ENCODE data around the gene AGAP2. TPM values are rescaled to one million over a fixed set of nuclear protein-coding genes. Genes with fewer than 3 reads are reported as not detected.
"Not testable (repeated sequence)": the region's sequence is repeated elsewhere in the genome, so short reads cannot be mapped to it uniquely, and the experiment has no call there.

The AGAP2 gene
- total RNA-seq, 1 experiment from 2014 or later, result 5.3 TPM

DNA sequence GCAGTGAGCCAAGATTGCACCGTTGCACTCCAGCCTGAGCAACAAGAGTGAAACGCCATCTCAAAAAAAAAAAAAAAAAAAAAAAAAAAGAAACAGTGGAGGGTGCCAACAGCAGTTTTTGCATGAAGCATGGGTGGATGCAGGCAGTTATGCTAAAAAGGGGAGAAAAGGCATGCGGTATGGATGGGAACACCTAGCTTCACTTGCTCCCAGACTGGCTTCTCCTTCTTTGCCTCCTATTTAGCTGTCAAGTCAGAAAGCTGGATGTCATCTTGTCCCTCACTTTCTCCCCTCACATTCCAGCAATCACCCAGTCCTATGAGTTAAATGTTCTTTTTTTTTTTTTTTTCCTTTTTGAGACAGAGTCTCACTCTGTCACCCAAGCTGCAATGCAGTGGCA, 36.5 kb upstream of the AGAP2 start:
- TF ChIP-seq, protein P1, sequence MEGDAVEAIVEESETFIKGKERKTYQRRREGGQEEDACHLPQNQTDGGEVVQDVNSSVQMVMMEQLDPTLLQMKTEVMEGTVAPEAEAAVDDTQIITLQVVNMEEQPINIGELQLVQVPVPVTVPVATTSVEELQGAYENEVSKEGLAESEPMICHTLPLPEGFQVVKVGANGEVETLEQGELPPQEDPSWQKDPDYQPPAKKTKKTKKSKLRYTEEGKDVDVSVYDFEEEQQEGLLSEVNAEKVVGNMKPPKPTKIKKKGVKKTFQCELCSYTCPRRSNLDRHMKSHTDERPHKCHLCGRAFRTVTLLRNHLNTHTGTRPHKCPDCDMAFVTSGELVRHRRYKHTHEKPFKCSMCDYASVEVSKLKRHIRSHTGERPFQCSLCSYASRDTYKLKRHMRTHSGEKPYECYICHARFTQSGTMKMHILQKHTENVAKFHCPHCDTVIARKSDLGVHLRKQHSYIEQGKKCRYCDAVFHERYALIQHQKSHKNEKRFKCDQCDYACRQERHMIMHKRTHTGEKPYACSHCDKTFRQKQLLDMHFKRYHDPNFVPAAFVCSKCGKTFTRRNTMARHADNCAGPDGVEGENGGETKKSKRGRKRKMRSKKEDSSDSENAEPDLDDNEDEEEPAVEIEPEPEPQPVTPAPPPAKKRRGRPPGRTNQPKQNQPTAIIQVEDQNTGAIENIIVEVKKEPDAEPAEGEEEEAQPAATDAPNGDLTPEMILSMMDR (conservative IDR thresholded peaks at IDR 0.05), result no peak
- H3K79me2 ChIP-seq (ENCODE audit: insufficient read depth, low read length), result no peaks in the 10 kb centered on the region
- no peaks in the 10 kb centered on the region for H3K9me3 ChIP-seq (ENCODE audit: control insufficient read depth, low read depth, low read length)
- no peaks in the 10 kb centered on the region for H3K4me1 ChIP-seq (ENCODE audit: insufficient read depth, low read length)
- no peak overlapping the region for H3K4me3 Mint-ChIP-seq
- H3K18ac ChIP-seq (ENCODE audit: insufficient read length, low read depth, low read length), result no peak overlapping the region
- DNase-seq, result no peak
- H3K27ac ChIP-seq (ENCODE audit: insufficient read length, low read depth, low read length), result no peak overlapping the region
- no peaks in the 10 kb centered on the region for H3K9me3 Mint-ChIP-seq
- H3K4ac ChIP-seq (ENCODE audit: low read depth, low read length), result no peak overlapping the region
- H2BK20ac ChIP-seq (ENCODE audit: low read depth, low read length, poor library complexity, severe bottlenecking), result no peak overlapping the region
- H3K79me1 ChIP-seq (ENCODE audit: insufficient read depth, low read depth, low read length, poor library complexity, severe bottlenecking), result no peaks in the 10 kb centered on the region
- peaks cover 8% of the 10 kb centered on the region for H3K23me2 ChIP-seq (ENCODE audit: insufficient read length, low read depth, low read length, poor library complexity, severe bottlenecking)
- no peak overlapping the region for H4K8ac ChIP-seq (replicated peaks; ENCODE audit: insufficient read length, low read depth, low read length)
- no peak overlapping the region for H2BK15ac ChIP-seq (ENCODE audit: low read depth, low read length)
- H3K4me2 ChIP-seq (ENCODE audit: insufficient read depth, insufficient read length, low read length), result no peak overlapping the region
- H2BK12ac ChIP-seq (ENCODE audit: insufficient read length, low read depth, low read length), result no peak overlapping the region
- H3K27ac Mint-ChIP-seq, result no peak overlapping the region
- H3K14ac ChIP-seq (ENCODE audit: insufficient read depth, low read length), result no peak overlapping the region
- peaks cover 8 to 20% (median 12%) of the 10 kb centered on the region in 3 experiments for H3K36me3 Mint-ChIP-seq (ENCODE audit: insufficient read depth in 1 of 3, low read depth in 3 of 3)
- H3K9ac ChIP-seq (ENCODE audit: extremely low read depth, insufficient read length, low read length), result no peak overlapping the region
- no peaks in the 10 kb centered on the region for H3K27me3 ChIP-seq (ENCODE audit: insufficient read depth, low read length)
- H4K20me1 ChIP-seq (ENCODE audit: control insufficient read depth, insufficient read depth, insufficient read length), result no peaks in the 10 kb centered on the region
- H2AFZ ChIP-seq (ENCODE audit: low read length), result no peak overlapping the region
- H2AK5ac ChIP-seq (ENCODE audit: insufficient read length, low read length), result no peak overlapping the region
- H3K56ac ChIP-seq (ENCODE audit: insufficient read length, low read depth, low read length), result no peak overlapping the region
- H2BK120ac ChIP-seq (ENCODE audit: low read depth, low read length, poor library complexity, severe bottlenecking), result no peak overlapping the region
- no peak overlapping the region for H4K5ac ChIP-seq (ENCODE audit: insufficient read length, low read depth, low read length)
- peaks cover 7 to 12% of the 10 kb centered on the region in 2 experiments; a peak in 3 of 4 replicates for H3K4me1 Mint-ChIP-seq
- H3K27me3 Mint-ChIP-seq (ENCODE audit: low read depth), result peaks cover 7% of the 10 kb centered on the region; the same call in 1 of the 2 replicates
- H3T11ph ChIP-seq (ENCODE audit: low read length), result no peak overlapping the region
- no peak overlapping the region for H3K23ac ChIP-seq (ENCODE audit: insufficient read length, low read depth, low read length)
- H2BK5ac ChIP-seq (ENCODE audit: insufficient read length, low read length), result no peak overlapping the region
- H4K91ac ChIP-seq (ENCODE audit: insufficient read length, low read depth, low read length), result no peak overlapping the region
- no CpG with 5 or more reads among the region's 3 CpGs for whole genome bisulfite sequencing (ENCODE audit: extremely low coverage, insufficient read length, low lambda C conversion rate)

DNA sequence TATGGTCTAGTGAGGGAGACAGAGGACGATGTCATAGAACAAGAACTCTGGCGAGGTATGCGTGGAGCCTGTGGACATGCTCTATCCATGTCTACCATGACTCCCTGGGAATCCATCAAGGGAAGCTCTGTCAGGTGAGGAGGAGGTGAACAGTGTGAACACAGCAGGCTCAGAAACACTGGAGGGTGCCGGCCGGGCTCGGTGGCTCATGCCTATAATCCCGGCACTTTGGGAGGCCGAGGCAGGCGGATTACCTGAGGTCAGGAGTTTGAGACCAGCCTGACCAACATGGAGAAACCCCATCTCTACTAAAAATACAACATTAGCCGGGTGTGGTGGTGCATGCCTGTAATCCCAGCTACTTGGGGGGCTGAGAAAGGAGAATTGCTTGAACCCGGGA, 36.1 kb upstream of the AGAP2 start:
- H4K8ac ChIP-seq (replicated peaks; ENCODE audit: insufficient read length, low read depth, low read length); H3K23me2 ChIP-seq (ENCODE audit: insufficient read length, low read depth, low read length, poor library complexity, severe bottlenecking); H2BK5ac ChIP-seq (ENCODE audit: insufficient read length, low read length); H3K27me3 ChIP-seq (ENCODE audit: insufficient read depth, low read length); H3K4me2 ChIP-seq (ENCODE audit: insufficient read depth, insufficient read length, low read length); H3K4me3 Mint-ChIP-seq; H2AFZ ChIP-seq (ENCODE audit: low read length); H3K79me1 ChIP-seq (ENCODE audit: insufficient read depth, low read depth, low read length, poor library complexity, severe bottlenecking); H3T11ph ChIP-seq (ENCODE audit: low read length); H3K27me3 Mint-ChIP-seq (ENCODE audit: low read depth); H3K9me3 Mint-ChIP-seq; H3K56ac ChIP-seq (ENCODE audit: insufficient read length, low read depth, low read length); H3K4ac ChIP-seq (ENCODE audit: low read depth, low read length); H3K14ac ChIP-seq (ENCODE audit: insufficient read depth, low read length); H3K18ac ChIP-seq (ENCODE audit: insufficient read length, low read depth, low read length); H3K4me1 ChIP-seq (ENCODE audit: insufficient read depth, low read length); H3K9ac ChIP-seq (ENCODE audit: extremely low read depth, insufficient read length, low read length); H2AK5ac ChIP-seq (ENCODE audit: insufficient read length, low read length); H3K23ac ChIP-seq (ENCODE audit: insufficient read length, low read depth, low read length); DNase-seq; H2BK15ac ChIP-seq (ENCODE audit: low read depth, low read length); H4K5ac ChIP-seq (ENCODE audit: insufficient read length, low read depth, low read length); H2BK20ac ChIP-seq (ENCODE audit: low read depth, low read length, poor library complexity, severe bottlenecking); H2BK120ac ChIP-seq (ENCODE audit: low read depth, low read length, poor library complexity, severe bottlenecking); H4K20me1 ChIP-seq (ENCODE audit: control insufficient read depth, insufficient read depth, insufficient read length); H3K27ac ChIP-seq (ENCODE audit: insufficient read length, low read depth, low read length); H2BK12ac ChIP-seq (ENCODE audit: insufficient read length, low read depth, low read length); H3K79me2 ChIP-seq (ENCODE audit: insufficient read depth, low read length); H3K9me3 ChIP-seq (ENCODE audit: control insufficient read depth, low read depth, low read length); H4K91ac ChIP-seq (ENCODE audit: insufficient read length, low read depth, low read length); H3K27ac Mint-ChIP-seq: not testable (repeated sequence)
- peaks cover 7 to 12% of the 10 kb centered on the region in 2 experiments; a peak in 3 of 4 replicates for H3K4me1 Mint-ChIP-seq
- no CpG with 5 or more reads among the region's 11 CpGs for WGBS (ENCODE audit: extremely low coverage, insufficient read length, low lambda C conversion rate)
- H3K36me3 Mint-ChIP-seq (ENCODE audit: insufficient read depth in 1 of 3, low read depth in 3 of 3), result peaks cover 12 to 24% (median 16%) of the 10 kb centered on the region in 3 experiments

Data from H9 (cell line).